A549 (cell line): ENCODE results near the gene CCDC14. TPM values are rescaled to one million over a fixed set of nuclear protein-coding genes. Genes with fewer than 3 reads are reported as not detected.

ENCODE experiments used
- ATAC-seq, 2 experiments: fragments of 200-7000 bp in 1 of 2; fragments of >200 bp in 1 of 2; cut with Nextera tagmentation in 1 of 2; cut with Tn5 transposase in 1 of 2; 3 replicates each; pipeline versions ENCODE4 v1.8.0 to v1.9.1; 2018 to 2020; ENCODE audit warnings: mild to moderate bottlenecking in 1 of 2, moderate library complexity in 1 of 2
- CTCF ChIA-PET: fragments of 300-600 bp; sonication (Branson Sonifier 250); formaldehyde crosslinking; extraction: SDS; loops from one replicate; lab custom pipeline; 2021; ENCODE audit warnings: antibody characterized with exemption, inconsistent platforms; lab: Yijun Ruan, JAX
- POLR2A ChIA-PET: fragments of 350-600 bp; formaldehyde crosslinking; extraction: SDS; loops from one replicate; lab custom pipeline; 2021; ENCODE audit warnings: antibody characterized with exemption, inconsistent platforms; lab: Yijun Ruan, JAX
- DNase-seq, 2 experiments: peaks; one replicate each; pipeline versions ENCODE4 v3.0.0 to v3.0.0-alpha.2; 2011 to 2016; ENCODE audit warnings: low read depth in 1 of 2, low spot score in 1 of 2
- FAIRE-seq: peaks from 2 replicates; lab custom pipeline; 2011; peaks lifted over from hg19 to GRCh38; lab: Jason Lieb, UNC
- H3K27ac ChIP-seq, 2 experiments: fragments of >200 bp; sonication (Bioruptor Twin); formaldehyde crosslinking; 3 replicates each; pipeline ENCODE4 v1.5.1; 2016 to 2017
- H3K4me1 ChIP-seq: fragments of >200 bp; sonication (Bioruptor Twin); formaldehyde crosslinking; 3 replicates; pipeline ENCODE4 v1.6.1; 2016
- H3K4me2 ChIP-seq: fragments of >200 bp; sonication (Bioruptor Twin); formaldehyde crosslinking; 3 replicates; pipeline ENCODE4 v1.6.1; 2016
- H3K4me3 ChIP-seq: fragments of >200 bp; sonication (Bioruptor Twin); formaldehyde crosslinking; 3 replicates; pipeline ENCODE4 v1.5.1; 2016
- H3K9me3 ChIP-seq: fragments of >200 bp; sonication (Bioruptor Twin); formaldehyde crosslinking; 3 replicates; pipeline ENCODE4 v1.6.1; 2016
- CBX2 ChIP-seq: fragments of 200-600 bp; sonication (generic); IDR thresholded peaks from 2 replicates; pipeline ENCODE4 v1.6.1; 2016; ENCODE audit warnings: low read depth, mild to moderate bottlenecking, borderline replicate concordance
- CBX8 ChIP-seq: fragments of 200-600 bp; sonication (generic); IDR thresholded peaks from 2 replicates; pipeline ENCODE4 v1.6.1; 2016
- CHD4 ChIP-seq: fragments of 200-600 bp; sonication (generic); IDR thresholded peaks from 2 replicates; pipeline ENCODE4 v1.6.1; 2016; ENCODE audit warnings: antibody characterized with exemption, mild to moderate bottlenecking, borderline replicate concordance
- CTCF ChIP-seq: fragments of >200 bp; sonication (Bioruptor Twin); formaldehyde crosslinking; IDR thresholded peaks from 3 replicates; pipeline ENCODE4 v1.5.1; 2016
- EHF ChIP-seq: fragments of 250-450 bp; sonication (Bioruptor Pico); IDR thresholded peaks from 2 replicates; pipeline ENCODE4 v1.5.0; 2020; ENCODE audit warnings: mild to moderate bottlenecking
- EHMT2 ChIP-seq: fragments of 200-600 bp; sonication (generic); IDR thresholded peaks from 2 replicates; pipeline ENCODE4 v1.6.1; 2016; ENCODE audit warnings: antibody characterized with exemption, low read depth, mild to moderate bottlenecking, moderate library complexity
- GATA3 ChIP-seq: IDR thresholded peaks from 2 replicates; pipeline ENCODE4 v1.6.1; 2012; ENCODE audit warnings: borderline replicate concordance
- HEYL ChIP-seq: fragments of 250-450 bp; sonication (Bioruptor Pico); IDR thresholded peaks from 2 replicates; pipeline ENCODE4 v1.8.0; 2021; ENCODE audit warnings: mild to moderate bottlenecking, moderate library complexity
- HOXB5 ChIP-seq: fragments of 250-450 bp; sonication (Bioruptor Pico); IDR thresholded peaks from 2 replicates; pipeline ENCODE4 v1.5.0; 2020; ENCODE audit warnings: mild to moderate bottlenecking, moderate library complexity
- MAFK ChIP-seq: fragments of 450-650 bp; IDR thresholded peaks from 2 replicates; pipeline ENCODE4 v1.6.1; 2014; ENCODE audit not compliant: partially characterized antibody
- MAX ChIP-seq: IDR thresholded peaks from 2 replicates; pipeline ENCODE4 v1.6.1; 2012
- NR3C1 ChIP-seq: fragments of >200 bp; sonication (Bioruptor Twin); formaldehyde crosslinking; IDR thresholded peaks from 3 replicates; pipeline ENCODE4 v1.6.1; 2017
- PHF8 ChIP-seq: fragments of 200-600 bp; sonication (generic); IDR thresholded peaks from 2 replicates; pipeline ENCODE4 v1.6.1; 2016; ENCODE audit warnings: low read depth, mild to moderate bottlenecking, antibody characterized with exemption, moderate library complexity, borderline replicate concordance
- POLR2A ChIP-seq: IDR thresholded peaks from 2 replicates; pipeline ENCODE4 v1.6.1; 2012; ENCODE audit warnings: mild to moderate bottlenecking, low read length
- RAD21 ChIP-seq, 2 experiments: fragments of >200 bp in 1 of 2; sonication (Bioruptor Twin) in 1 of 2; formaldehyde crosslinking in 1 of 2; IDR thresholded peaks in 1 of 2; conservative IDR thresholded peaks in 1 of 2; 2 replicates in 1 of 2; 3 replicates in 1 of 2; pipeline ENCODE4 v1.6.1; 2012 to 2018; ENCODE audit warnings: inconsistent platforms in 1 of 2
- RCOR1 ChIP-seq: fragments of 150-350 bp; IDR thresholded peaks from 2 replicates; pipeline ENCODE4 v1.6.1; 2014; ENCODE audit warnings: antibody characterized with exemption, low read length, low read depth
- RFX5 ChIP-seq: fragments of 450-650 bp; IDR thresholded peaks from 2 replicates; pipeline ENCODE4 v1.7.1; 2014; ENCODE audit warnings: antibody characterized with exemption, mild to moderate bottlenecking, moderate library complexity
- RNF2 ChIP-seq: fragments of 200-600 bp; sonication (generic); IDR thresholded peaks from 2 replicates; pipeline ENCODE4 v1.6.1; 2016; ENCODE audit warnings: low read depth, mild to moderate bottlenecking, antibody characterized with exemption, moderate library complexity, borderline replicate concordance
- SREBF2 ChIP-seq: fragments of 450-650 bp; IDR thresholded peaks from 2 replicates; pipeline ENCODE4 v1.6.1; 2014; ENCODE audit warnings: mild to moderate bottlenecking, moderate library complexity
- TP53 ChIP-seq: fragments of 250-450 bp; sonication (Bioruptor Pico); IDR thresholded peaks from 2 replicates; pipeline ENCODE4 v1.5.0; 2021; ENCODE audit warnings: mild to moderate bottlenecking, moderate library complexity
- ZC3H11A ChIP-seq: fragments of 450-650 bp; IDR thresholded peaks from 2 replicates; pipeline ENCODE4 v1.6.1; 2014; ENCODE audit warnings: antibody characterized with exemption, mild to moderate bottlenecking
- ZSCAN20 ChIP-seq: fragments of 250-450 bp; sonication (Bioruptor Pico); IDR thresholded peaks from 2 replicates; pipeline ENCODE4 v1.8.0; 2022; ENCODE audit warnings: mild to moderate bottlenecking, moderate library complexity
- whole genome bisulfite sequencing: methylation state at CpG from one replicate; pipeline ENCODE4 v1.1.6; 2017; ENCODE audit errors: missing lambda C conversion rate; 5-methylcytosine and 5-hydroxymethylcytosine counted together
- polyA plus RNA-seq, 4 experiments: library from polyadenylated mRNA; depleted of rRNA in 3 of 4; stranded (reverse); fragments of >200 nt; fragmentation: RNase III in 1 of 4; extraction: RNeasy Plus Mini Kit Qiagen cat#74134 plus additional on column Dnase treatment in 1 of 4; gene quantifications; 2 replicates in 3 of 4; 3 replicates in 1 of 4; pipeline ENCODE4 v1.2.3, GENCODE V29; 2011 to 2017
- TF ChIP-seq, protein P1 (sequence below): IDR thresholded peaks from 2 replicates; pipeline ENCODE4 v1.6.1; 2012
- TF ChIP-seq, protein P2 (sequence below): fragments of 200-600 bp; sonication (generic); IDR thresholded peaks from 2 replicates; pipeline ENCODE4 v1.6.1; 2016; ENCODE audit warnings: antibody characterized with exemption, mild to moderate bottlenecking, moderate library complexity
- TF ChIP-seq, protein P3 (sequence below): fragments of >200 bp; sonication (Bioruptor Twin); formaldehyde crosslinking; IDR thresholded peaks from 2 replicates; pipeline ENCODE4 v1.6.1; 2016

The CCDC14 gene
- polyA plus RNA-seq, 2 of the 4 experiments (the other 2 are of a cell fraction): 29.3 to 71.4 TPM

- ChIA-PET POLR2A (interaction anchor here (0.6 kb wide), 1 partner anchor 14 kb away, joined by 3 read pairs; no protein-coding TSS in a partner anchor), CTCF (interaction anchor here (1.1 to 3.0 kb wide), 4 partner anchors 11 to 299 kb away, joined by 3 to 11 read pairs (median 3); no protein-coding TSS in a partner anchor)
- no peak for DNase-seq
These were observed 19.9 kb downstream of the CCDC14 start for GRCh38 chr3:123941121-123941520.

GRCh38 chr3:123939706-123940105, 21.3 kb downstream of the CCDC14 start:
- Histone ChIP-seq H3K27ac (no peak overlapping the region), H3K9me3 (no peaks in the 10 kb centered on the region), H3K4me2 (no peak overlapping the region), H3K4me1 (no peaks in the 10 kb centered on the region), H3K4me3 (no peak overlapping the region)
- ATAC-seq (no peak), DNase-seq (no peak), FAIRE-seq (no peak)
- ChIA-PET CTCF (interaction anchor here (1.2 to 3.0 kb wide), 2 partner anchors 288 to 297 kb away, joined by 3 to 11 read pairs; no protein-coding TSS in a partner anchor), POLR2A (no interaction called here)
- 95% methylated on average over 2 of the region's 2 CpGs for whole genome bisulfite sequencing
- TF ChIP-seq HEYL (CRISPR knock-in tag) (no peak), POLR2A (no peak), CBX2 (no peak), EHMT2 (no peak), HOXB5 (CRISPR knock-in tag) (no peak), RCOR1 (no peak), MAX (no peak), GATA3 (no peak), SREBF2 (no peak), MAFK (no peak), RFX5 (no peak), EHF (no peak), CHD4 (no peak), CBX8 (no peak), ZC3H11A (no peak), NR3C1 (no peak), RNF2 (no peak)
- TF ChIP-seq, protein P1, sequence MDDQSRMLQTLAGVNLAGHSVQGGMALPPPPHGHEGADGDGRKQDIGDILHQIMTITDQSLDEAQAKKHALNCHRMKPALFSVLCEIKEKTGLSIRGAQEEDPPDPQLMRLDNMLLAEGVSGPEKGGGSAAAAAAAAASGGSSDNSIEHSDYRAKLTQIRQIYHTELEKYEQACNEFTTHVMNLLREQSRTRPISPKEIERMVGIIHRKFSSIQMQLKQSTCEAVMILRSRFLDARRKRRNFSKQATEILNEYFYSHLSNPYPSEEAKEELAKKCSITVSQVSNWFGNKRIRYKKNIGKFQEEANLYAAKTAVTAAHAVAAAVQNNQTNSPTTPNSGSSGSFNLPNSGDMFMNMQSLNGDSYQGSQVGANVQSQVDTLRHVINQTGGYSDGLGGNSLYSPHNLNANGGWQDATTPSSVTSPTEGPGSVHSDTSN: no peak
- TF ChIP-seq, protein P2, sequence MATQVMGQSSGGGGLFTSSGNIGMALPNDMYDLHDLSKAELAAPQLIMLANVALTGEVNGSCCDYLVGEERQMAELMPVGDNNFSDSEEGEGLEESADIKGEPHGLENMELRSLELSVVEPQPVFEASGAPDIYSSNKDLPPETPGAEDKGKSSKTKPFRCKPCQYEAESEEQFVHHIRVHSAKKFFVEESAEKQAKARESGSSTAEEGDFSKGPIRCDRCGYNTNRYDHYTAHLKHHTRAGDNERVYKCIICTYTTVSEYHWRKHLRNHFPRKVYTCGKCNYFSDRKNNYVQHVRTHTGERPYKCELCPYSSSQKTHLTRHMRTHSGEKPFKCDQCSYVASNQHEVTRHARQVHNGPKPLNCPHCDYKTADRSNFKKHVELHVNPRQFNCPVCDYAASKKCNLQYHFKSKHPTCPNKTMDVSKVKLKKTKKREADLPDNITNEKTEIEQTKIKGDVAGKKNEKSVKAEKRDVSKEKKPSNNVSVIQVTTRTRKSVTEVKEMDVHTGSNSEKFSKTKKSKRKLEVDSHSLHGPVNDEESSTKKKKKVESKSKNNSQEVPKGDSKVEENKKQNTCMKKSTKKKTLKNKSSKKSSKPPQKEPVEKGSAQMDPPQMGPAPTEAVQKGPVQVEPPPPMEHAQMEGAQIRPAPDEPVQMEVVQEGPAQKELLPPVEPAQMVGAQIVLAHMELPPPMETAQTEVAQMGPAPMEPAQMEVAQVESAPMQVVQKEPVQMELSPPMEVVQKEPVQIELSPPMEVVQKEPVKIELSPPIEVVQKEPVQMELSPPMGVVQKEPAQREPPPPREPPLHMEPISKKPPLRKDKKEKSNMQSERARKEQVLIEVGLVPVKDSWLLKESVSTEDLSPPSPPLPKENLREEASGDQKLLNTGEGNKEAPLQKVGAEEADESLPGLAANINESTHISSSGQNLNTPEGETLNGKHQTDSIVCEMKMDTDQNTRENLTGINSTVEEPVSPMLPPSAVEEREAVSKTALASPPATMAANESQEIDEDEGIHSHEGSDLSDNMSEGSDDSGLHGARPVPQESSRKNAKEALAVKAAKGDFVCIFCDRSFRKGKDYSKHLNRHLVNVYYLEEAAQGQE: no peak
- TF ChIP-seq, protein P3, sequence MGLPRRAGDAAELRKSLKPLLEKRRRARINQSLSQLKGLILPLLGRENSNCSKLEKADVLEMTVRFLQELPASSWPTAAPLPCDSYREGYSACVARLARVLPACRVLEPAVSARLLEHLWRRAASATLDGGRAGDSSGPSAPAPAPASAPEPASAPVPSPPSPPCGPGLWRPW: no peak

More at GRCh38 chr3:123941121-123941520, 19.9 kb downstream of the CCDC14 start:
- Histone ChIP-seq H3K9me3 (no peaks in the 10 kb centered on the region), H3K4me2 (no peak overlapping the region), H3K4me3 (no peak overlapping the region), H3K4me1 (no peaks in the 10 kb centered on the region), H3K27ac (no peak overlapping the region)
- FAIRE-seq (no peak), ATAC-seq (no peak)
- 65% methylated on average over 2 of the region's 2 CpGs for WGBS
- TF ChIP-seq RAD21 (conservative IDR thresholded peaks at IDR 0.05 in 1 of 2, IDR thresholded peaks at IDR 0.05 in 1 of 2) (peak; percentile 20 to 37; a peak in 1 of 5 replicates), ZSCAN20 (no peak), PHF8 (no peak), CTCF (peak; percentile 25; the same call in 2 of the 3 replicates), TP53 (CRISPR knock-in tag) (no peak)
